HG03045 (cell line): ENCODE measurements around the gene AKR7A2.

Experiments used
- ATAC-seq: cut with Tn5 transposase; IDR thresholded peaks from one replicate; pipeline ENCODE4 v1.9.1; 2021; ENCODE audit warnings: mild to moderate bottlenecking, moderate library complexity; ENCODE audit not compliant: unreplicated experiment

The AKR7A2 gene

DNA sequence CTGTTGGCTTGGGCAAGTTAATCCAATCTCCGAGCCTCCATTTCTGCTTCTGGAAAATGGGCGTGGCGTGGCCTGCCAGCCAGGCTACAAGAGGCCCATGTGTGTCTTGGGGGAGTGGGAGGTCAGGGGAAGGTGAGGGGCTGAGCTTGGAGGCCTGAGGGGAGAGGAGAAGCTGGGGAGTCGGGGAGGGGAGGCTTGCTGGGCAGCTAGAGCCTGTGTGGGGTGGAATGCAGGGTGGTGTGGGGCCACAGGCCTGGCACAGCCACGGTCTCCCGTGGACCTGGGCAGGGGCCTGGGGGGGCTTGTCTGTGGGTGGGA is 14.8 kb upstream of the AKR7A2 start:
- ATAC-seq, result no peak

DNA sequence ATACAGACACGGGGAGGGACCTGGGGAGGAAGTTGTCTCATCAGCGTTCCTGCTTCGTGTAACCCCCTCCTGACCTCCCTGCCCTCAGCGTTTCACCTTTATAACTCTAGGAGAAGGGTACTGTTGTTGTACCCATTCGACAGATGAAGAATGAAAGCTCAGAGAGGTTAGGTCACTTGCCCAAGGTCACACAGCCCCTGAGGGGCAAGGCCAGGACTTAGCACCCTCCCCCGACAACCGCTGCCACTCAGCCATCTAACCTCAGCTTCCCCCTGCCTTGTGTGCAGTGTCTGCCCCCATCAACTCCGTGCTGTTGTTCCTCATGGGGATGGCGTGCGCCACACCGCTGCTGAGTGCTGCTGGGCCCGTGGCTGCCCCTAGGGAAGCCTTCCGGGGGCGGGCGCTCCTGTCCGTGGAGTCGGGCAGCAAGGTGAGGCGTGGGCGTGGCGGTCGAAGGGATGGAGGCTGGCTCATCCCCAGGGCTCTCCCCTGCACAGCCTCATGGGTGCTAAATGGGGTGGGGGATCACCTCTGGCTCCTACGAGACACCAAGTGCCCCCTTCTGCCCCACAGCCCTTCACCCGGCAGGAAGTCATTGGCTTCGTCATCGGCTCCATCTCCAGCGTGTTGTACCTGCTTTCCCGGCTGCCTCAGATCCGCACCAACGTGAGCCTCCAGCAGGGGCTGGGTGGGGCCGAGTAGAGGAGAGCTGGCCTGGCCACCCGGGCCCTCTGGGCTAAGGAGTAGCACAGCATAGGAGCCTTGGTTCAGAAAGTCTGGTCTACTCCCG is 14.2 kb upstream of the AKR7A2 start:
- ATAC-seq, result no peak

DNA sequence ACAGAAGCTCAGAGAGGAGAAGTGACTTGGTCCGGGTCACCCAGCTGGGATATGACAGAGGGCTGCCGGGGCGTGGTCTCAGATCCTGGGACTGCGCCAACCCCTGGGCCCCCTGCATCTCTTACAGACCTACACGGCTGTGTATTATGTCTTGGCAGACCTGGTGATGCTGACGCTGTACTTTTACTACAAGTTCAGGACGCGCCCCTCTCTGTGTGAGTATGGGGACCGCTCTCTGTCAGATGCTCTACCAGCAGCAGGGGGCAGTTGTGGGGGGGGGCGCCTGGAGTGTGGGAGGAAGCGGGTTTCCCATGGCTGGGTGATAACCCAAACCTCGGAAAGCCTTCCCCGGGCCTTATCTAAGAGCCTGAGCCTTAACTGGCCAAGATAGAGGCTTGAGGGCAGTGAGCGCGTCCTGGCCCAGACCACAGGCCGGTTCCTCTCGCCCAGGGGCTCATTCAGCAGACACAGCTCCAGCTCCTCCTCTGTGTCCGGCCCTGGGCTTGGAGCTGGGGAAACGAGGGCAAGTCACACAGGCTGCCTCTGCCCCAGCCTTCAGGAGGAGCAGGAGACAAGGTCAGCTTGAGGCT is 13.5 kb upstream of the AKR7A2 start:
- no peak for ATAC-seq

DNA sequence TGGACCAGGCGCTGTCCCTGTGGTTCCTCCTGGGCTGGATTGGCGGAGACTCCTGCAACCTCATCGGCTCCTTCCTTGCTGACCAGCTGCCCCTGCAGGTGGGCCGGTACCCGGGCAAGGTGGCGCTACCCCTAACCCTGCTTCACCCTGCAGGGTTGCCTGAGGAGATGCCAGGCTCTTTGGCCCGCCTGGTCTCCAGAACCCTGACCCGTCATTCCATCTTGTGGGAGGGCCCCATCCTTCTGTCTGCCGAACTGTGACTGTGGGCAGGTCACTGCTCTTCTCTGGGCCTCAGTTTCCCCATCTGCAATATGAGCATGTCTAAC is 12.7 kb upstream of the AKR7A2 start:
- no peak for ATAC-seq

- ATAC-seq, result no peak
Measured at GRCh38 chr1:19323987-19324664, 12.2 kb upstream of the AKR7A2 start.

GRCh38 chr1:19322481-19322880 is 10.5 kb upstream of the AKR7A2 start:
- ATAC-seq, result no peak

GRCh38 chr1:19321071-19321470 is 9.1 kb upstream of the AKR7A2 start:
- no peak for ATAC-seq

- no peak for ATAC-seq
Measured at GRCh38 chr1:19319196-19319595, 7.3 kb upstream of the AKR7A2 start.

GRCh38 chr1:19317126-19317910 is 5.4 kb upstream of the AKR7A2 start:
- no peak for ATAC-seq

GRCh38 chr1:19315378-19316198 is 3.6 kb upstream of the AKR7A2 start:
- no peak for ATAC-seq

DNA sequence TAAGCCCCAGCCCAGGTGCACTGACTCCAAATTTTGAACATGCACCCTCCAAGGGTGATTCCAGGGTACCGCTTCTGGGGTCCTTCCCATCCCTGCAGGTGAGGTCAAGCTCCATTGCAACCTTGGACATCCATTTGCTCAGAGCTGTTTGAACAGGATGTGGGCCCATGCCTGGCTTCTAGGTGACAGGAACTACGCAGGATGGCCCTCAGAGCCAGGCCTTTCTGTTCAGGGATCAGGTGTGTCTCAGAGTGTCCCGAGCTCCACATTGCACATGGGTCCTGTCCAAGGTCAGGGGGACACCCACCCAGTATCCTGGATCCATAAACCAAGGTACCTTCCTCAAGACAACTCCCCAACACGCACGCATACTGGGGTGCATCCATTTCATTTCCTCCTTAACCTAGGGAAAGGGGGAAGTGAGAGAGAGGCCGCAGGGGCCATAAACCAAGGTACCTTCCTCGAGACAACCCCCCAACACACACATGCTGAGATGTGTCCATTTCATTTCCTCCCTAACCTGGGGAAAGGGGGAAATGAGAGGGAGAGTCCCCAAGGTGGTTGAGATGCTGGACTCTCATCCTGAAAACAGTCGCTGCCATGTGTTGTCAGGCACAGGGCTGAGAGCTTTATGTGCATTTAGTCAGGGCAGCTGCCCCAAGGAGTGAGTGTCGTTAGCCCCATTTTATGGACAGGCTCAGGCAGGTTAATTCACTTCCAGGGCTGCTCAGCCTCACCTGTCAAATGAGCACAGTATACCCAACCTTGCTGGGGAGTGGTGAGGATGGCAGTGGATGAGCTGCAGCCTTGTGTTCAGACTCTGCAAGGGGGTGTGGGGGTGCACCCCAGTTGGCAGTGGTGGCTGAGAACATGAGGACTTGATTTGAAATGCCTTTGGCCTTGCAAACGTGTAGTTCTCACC is 2.3 kb upstream of the AKR7A2 start:
- ATAC-seq, result no peak

DNA sequence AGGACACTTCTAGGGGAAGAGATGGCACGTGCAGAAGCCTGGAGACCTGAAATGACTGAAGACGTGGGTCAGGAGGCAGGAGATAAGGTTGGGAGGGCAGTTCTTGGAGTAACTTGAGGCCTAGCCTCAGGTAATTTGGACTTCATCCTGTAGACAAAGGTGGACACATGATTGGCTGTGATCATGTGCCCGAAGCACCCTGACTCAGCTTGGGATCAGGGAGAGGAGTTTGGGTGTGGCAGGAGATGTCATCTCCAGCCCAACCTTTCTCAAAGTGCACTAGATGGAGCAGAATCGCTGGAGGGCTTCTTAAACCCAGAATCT is 1.7 kb upstream of the AKR7A2 start:
- no peak for ATAC-seq

- peak; percentile 14 for ATAC-seq
Measured at GRCh38 chr1:19312782-19313635, 1.1 kb upstream of the AKR7A2 start.

DNA sequence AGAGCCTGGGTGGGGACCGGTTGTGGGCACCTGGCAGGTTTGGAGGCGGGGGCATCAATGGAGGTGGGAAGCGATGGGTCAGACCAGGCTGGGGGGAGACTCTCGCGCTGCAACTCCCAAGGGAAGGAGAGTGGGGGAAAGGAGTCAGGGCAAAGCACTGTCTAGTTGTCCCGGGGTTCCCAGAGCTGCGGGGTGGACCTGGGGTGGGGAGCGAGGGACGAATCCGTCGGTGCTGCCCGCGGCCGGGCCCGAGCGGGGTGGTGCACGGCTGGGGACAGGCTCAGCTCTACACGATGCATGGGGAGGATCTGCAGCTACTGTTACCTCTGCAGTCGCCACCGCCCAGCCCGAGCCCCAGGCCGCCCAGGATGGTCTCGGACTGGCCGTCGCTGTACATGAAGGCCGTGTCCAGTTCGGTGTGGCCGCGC is 427 bp downstream of the AKR7A2 start:
- peak; percentile 3 for ATAC-seq

DNA sequence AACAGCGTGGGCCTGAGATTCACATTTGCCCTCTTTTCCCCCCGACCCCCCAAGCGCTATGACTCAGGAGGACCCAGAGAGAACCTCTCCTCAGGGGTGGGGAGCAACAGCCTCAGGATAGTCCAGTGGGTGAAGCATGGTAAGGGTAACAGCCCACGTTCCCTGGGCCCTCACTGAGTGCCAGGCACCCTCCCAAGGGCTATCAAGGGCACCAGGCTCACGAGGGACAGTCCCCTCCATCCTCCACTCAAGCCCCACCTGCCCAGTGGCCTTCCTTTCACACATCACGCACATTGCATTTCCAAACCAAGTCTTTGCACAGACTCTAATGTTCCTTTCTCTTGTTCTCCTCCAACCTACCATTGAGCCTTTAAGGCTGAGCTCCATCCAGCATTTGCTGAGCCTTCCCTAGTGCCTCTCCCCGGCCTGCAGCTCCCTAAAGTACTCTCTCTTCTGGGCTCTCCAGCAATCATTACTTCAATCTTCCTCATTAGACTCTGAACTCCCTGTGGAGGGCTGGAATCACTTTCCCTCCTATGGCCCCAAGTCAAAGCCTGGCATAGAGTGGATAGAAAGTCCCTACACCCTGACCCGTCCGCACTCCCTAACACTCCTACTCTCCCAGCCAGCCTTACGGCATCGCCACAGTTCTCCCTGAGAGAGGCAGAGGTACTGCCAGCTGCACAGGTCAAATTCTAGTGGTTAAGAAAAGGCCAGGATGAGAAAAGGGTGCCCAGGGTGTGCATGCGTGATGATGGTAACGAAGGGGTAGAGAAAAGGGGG is 1.0 kb downstream of the AKR7A2 start:
- no peak for ATAC-seq

DNA sequence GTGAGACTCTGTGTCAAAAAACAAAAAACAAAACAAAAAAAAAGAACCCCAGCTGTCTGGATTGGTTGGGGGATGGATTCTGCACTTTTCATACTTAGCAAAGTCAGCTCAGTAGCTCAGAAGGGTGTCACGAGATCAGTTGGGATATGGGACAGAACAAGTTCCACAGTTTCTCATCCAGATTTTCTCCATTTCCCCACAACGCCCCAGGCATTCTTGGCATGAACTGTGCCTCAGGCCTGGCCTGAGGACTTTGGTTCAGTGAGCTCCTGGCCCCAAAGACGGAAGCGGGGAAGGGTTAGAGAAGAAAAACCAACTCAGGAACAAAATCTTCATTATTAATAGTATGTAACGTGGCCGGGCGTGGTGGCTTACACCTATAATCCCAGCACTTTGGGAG is 1.9 kb downstream of the AKR7A2 start:
- ATAC-seq, result no peak

DNA sequence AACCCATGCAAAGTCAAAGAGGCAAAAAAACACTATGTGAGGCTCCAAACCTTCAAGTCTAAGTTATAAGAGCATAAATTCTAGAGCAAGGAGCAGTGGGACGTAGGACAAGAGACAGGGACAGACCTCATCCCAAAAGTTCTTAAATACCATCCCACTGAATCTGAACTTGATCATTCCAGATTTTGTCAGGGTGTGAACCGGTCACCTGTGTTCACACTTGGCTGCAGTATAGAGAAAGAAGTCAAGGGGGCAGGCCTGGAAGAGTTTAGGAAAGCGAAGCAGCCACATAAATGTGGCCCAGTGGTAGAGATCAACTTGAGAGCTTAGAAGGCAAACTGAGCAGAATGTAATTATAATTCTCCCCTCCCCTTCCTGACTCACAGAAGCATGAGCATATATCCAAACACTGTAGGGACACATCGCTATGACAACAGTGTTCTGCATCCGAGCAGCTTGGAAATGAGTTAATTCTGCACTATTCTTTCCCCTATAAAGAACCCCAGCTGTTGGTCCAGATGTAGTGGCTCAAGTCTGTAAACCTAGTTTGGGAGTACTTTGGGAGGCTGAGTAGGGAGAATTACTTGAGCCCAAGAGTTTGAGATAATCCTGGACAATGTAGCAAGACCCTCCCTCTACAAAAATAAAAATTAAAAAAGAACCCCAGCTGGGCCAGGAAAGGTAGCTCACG is 2.7 kb downstream of the AKR7A2 start:
- no peak for ATAC-seq

DNA sequence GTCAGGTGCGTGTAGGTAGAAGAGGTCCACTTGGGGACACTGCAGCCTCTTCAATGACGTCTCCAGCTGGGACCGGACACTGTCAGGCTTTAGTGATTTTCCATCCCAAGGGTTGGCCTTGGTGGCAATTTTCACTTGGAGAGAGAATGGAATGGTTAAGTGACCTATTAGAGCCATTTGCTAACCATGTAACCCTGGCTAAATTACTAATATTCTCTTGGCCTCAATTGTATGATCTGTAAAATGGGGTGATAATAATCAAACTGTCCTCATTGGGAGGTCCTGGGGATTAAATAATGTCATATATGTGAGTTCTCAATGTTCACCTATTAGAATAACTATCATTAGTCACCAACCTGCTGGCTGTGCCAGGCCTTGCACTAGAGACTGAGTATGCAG is 3.4 kb downstream of the AKR7A2 start:
- no peak for ATAC-seq
